ENCODE measurements around the gene EVI5L. TPM values are rescaled to one million over a fixed set of nuclear protein-coding genes. Genes with fewer than 3 reads are reported as not detected.
A peak's percentile ranks its signal among the peaks of the same experiment; 100 is the strongest.
"Not testable (repeated sequence)": the region's sequence is repeated elsewhere in the genome, so short reads cannot be mapped to it uniquely, and the experiment has no call there.

EVI5L gene
- total and polyA plus RNA-seq, 4 donors, result 1.4 to 5.0 (median 4.4) TPM

DNA sequence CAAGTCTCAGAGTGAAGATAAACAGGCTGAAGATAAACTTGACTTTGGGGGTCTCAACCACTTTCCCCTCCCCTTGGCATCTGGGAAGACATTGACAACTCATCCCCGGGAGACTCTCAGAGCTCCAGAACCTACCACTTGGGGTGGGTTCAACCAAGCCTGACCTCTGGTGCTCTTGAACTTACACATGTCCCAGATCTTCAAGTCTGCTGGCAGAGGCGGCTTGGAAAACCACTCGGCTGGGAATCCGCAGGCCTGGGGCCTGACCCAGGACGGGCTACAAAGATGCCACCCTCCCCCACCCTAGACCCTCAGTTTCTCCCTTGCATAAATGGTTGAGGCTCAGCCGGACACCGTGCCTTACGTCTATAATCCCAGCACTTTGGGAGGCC, 58.8 kb downstream of the EVI5L start:
- peak overlapping the region; percentile 41 to 76 (median 42) for H3K4me3 ChIP-seq (ENCODE audit: low read depth in 1 of 3, low read length in 3 of 3)
- DNase-seq (ENCODE audit: low spot score), result no peak
- no peak overlapping the region for H3K27ac ChIP-seq (ENCODE audit: low read depth in 1 of 2, low read length in 2 of 2)
- TF ChIP-seq EGR1 (IDR thresholded peaks at IDR 0.05; ENCODE audit: low read depth in 2 of 2) (no peak), SP1 (IDR thresholded peaks at IDR 0.05) (no peak), TAF1 (conservative IDR thresholded peaks at IDR 0.05) (no peak)
- TF ChIP-seq, protein P1, sequence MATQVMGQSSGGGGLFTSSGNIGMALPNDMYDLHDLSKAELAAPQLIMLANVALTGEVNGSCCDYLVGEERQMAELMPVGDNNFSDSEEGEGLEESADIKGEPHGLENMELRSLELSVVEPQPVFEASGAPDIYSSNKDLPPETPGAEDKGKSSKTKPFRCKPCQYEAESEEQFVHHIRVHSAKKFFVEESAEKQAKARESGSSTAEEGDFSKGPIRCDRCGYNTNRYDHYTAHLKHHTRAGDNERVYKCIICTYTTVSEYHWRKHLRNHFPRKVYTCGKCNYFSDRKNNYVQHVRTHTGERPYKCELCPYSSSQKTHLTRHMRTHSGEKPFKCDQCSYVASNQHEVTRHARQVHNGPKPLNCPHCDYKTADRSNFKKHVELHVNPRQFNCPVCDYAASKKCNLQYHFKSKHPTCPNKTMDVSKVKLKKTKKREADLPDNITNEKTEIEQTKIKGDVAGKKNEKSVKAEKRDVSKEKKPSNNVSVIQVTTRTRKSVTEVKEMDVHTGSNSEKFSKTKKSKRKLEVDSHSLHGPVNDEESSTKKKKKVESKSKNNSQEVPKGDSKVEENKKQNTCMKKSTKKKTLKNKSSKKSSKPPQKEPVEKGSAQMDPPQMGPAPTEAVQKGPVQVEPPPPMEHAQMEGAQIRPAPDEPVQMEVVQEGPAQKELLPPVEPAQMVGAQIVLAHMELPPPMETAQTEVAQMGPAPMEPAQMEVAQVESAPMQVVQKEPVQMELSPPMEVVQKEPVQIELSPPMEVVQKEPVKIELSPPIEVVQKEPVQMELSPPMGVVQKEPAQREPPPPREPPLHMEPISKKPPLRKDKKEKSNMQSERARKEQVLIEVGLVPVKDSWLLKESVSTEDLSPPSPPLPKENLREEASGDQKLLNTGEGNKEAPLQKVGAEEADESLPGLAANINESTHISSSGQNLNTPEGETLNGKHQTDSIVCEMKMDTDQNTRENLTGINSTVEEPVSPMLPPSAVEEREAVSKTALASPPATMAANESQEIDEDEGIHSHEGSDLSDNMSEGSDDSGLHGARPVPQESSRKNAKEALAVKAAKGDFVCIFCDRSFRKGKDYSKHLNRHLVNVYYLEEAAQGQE (IDR thresholded peaks at IDR 0.05), result no peak
- peak overlapping the region in 1 of 2 donors; percentile 69 for H3K9ac ChIP-seq (ENCODE audit: low read depth in 1 of 2, low read length in 2 of 2)
- H3K9me3 ChIP-seq (ENCODE audit: control insufficient read depth in 4 of 4, low read length in 3 of 4), result no peaks in the 10 kb centered on the region
- WGBS, result 81% methylated on average over 8 of the region's 8 CpGs
- peaks cover 0 to 13% (median 7%) of the 10 kb centered on the region in 4 donors for H3K4me1 ChIP-seq (ENCODE audit: control insufficient read depth in 4 of 4, insufficient read depth in 4 of 4, low read length in 3 of 4)
- no peaks in the 10 kb centered on the region for H3K36me3 ChIP-seq (ENCODE audit: control insufficient read depth in 4 of 4, insufficient read depth in 3 of 4, low read depth in 1 of 4, low read length in 3 of 4)
- no peaks in the 10 kb centered on the region for H3K27me3 ChIP-seq (ENCODE audit: control insufficient read depth in 4 of 4, insufficient read depth in 4 of 4, low read length in 3 of 4)

DNA sequence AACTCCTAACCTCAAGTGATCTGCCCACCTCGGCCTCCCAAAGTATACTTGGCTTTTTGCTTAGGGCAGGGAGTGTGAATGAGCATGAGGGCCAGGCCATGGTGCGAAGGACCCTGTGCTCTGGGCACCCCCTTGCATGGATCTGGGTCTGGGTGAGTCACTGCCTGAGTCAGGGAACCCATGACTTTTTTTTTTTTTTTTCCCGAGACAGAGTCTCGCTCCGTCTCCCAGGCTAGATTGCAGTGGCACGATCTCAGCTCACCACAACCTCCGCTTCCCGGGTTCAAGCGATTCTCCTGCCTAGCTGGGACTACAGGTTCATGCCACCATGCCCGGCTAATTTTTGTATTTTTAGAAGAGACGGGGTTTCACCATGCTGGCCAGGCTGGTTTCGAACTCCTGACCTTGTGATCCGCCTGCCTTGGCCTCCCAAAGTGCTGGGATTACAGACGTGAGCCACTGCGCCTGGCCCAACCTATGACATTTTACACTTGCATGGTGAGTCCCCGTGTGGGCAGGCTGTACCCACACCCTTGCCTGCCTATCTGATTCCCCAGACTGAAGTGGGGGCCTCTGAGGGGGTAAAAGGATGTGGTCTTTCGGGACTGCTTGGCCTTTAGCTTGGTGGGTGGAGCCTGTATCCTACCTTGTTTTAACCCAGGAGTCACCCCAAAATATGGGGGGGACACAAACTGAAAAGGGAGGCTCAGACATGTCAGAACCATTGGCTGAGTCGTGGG, 63.5 kb downstream of the EVI5L start:
- H3K27me3 ChIP-seq (ENCODE audit: control insufficient read depth in 4 of 4, insufficient read depth in 4 of 4, low read length in 3 of 4); H3K27ac ChIP-seq (ENCODE audit: low read depth in 1 of 2, low read length in 2 of 2); H3K9me3 ChIP-seq (ENCODE audit: control insufficient read depth in 4 of 4, low read length in 3 of 4); DNase-seq (ENCODE audit: low spot score); H3K36me3 ChIP-seq (ENCODE audit: control insufficient read depth in 4 of 4, insufficient read depth in 3 of 4, low read depth in 1 of 4, low read length in 3 of 4); H3K4me3 ChIP-seq (ENCODE audit: low read depth in 1 of 3, low read length in 3 of 3); H3K9ac ChIP-seq (ENCODE audit: low read depth in 1 of 2, low read length in 2 of 2): not testable (repeated sequence)
- peaks cover 6 to 19% (median 9%) of the 10 kb centered on the region in 4 donors for H3K4me1 ChIP-seq (ENCODE audit: control insufficient read depth in 4 of 4, insufficient read depth in 4 of 4, low read length in 3 of 4)
- WGBS, result 89% methylated on average over 18 of the region's 18 CpGs

DNA sequence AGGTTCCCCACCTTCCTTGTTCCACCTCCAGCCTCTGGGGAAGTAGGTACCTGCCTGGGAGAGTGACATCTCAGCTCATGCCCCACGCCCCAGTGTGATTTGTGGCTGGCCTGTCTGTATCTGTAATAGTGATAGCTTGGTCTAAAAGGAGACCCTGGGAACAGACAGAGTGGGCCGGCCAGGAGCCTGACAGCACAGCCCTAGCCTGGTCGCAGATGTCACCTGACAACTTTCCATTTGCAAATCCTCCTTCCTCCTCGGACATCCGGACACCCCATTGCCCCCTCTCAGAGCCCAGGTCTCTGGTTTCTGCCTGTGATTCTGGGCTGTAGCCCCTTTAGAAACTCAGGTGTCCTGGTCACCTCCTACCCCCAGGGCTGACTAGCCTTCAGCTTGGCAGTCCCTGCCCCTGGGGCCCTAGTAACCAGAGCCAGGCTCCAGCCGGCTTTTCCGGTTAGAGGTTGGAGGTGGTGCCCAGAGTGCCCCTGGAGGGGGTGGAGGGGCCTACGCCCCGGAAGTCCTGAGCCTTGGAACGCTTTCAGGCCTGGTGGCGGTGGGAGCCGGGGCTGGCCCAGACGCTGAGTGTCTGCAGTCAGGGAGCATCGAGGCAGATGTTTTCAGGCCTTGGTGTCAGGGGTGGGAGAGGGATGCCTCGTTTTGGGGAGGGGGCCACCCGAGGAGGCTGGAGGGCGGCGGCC, 64.7 kb downstream of the EVI5L start:
- no peak overlapping the region for H3K4me3 ChIP-seq (ENCODE audit: low read depth in 1 of 3, low read length in 3 of 3)
- peaks cover 5 to 15% (median 7%) of the 10 kb centered on the region in 4 donors for H3K4me1 ChIP-seq (ENCODE audit: control insufficient read depth in 4 of 4, insufficient read depth in 4 of 4, low read length in 3 of 4)
- no peaks in the 10 kb centered on the region for H3K36me3 ChIP-seq (ENCODE audit: control insufficient read depth in 4 of 4, insufficient read depth in 3 of 4, low read depth in 1 of 4, low read length in 3 of 4)
- no peak for TF ChIP-seq FOXA2 (IDR thresholded peaks at IDR 0.05)
- no peak for TF ChIP-seq SP1 (IDR thresholded peaks at IDR 0.05)
- TF ChIP-seq, protein P2, sequence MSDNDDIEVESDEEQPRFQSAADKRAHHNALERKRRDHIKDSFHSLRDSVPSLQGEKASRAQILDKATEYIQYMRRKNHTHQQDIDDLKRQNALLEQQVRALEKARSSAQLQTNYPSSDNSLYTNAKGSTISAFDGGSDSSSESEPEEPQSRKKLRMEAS (IDR thresholded peaks at IDR 0.05), result no peak
- TF ChIP-seq HNF4A (conservative IDR thresholded peaks at IDR 0.05), result no peak
- TF ChIP-seq YY1 (IDR thresholded peaks at IDR 0.05), result no peak
- no peak for TF ChIP-seq RAD21 (IDR thresholded peaks at IDR 0.05)
- no peak for TF ChIP-seq NR2F2 (IDR thresholded peaks at IDR 0.05)
- no peak for TF ChIP-seq HNF4G (IDR thresholded peaks at IDR 0.05)
- TF ChIP-seq TAF1 (conservative IDR thresholded peaks at IDR 0.05), result no peak
- TF ChIP-seq GABPA (IDR thresholded peaks at IDR 0.05 in 1 of 2, conservative IDR thresholded peaks at IDR 0.05 in 1 of 2), result no peak
- TF ChIP-seq, protein P3, sequence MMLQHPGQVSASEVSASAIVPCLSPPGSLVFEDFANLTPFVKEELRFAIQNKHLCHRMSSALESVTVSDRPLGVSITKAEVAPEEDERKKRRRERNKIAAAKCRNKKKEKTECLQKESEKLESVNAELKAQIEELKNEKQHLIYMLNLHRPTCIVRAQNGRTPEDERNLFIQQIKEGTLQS (IDR thresholded peaks at IDR 0.05), result no peak
- no peak for TF ChIP-seq FOXA1 (IDR thresholded peaks at IDR 0.05)
- no peak for TF ChIP-seq RXRA (IDR thresholded peaks at IDR 0.05)
- no peak overlapping the region for H3K27ac ChIP-seq (ENCODE audit: low read depth in 1 of 2, low read length in 2 of 2)
- WGBS, result 80% methylated on average over 18 of the region's 18 CpGs
- no peaks in the 10 kb centered on the region for H3K9me3 ChIP-seq (ENCODE audit: control insufficient read depth in 4 of 4, low read length in 3 of 4)
- no peaks in the 10 kb centered on the region for H3K27me3 ChIP-seq (ENCODE audit: control insufficient read depth in 4 of 4, insufficient read depth in 4 of 4, low read length in 3 of 4)
- no peak overlapping the region for H3K9ac ChIP-seq (ENCODE audit: low read depth in 1 of 2, low read length in 2 of 2)
- DNase-seq (ENCODE audit: low spot score), result no peak
